KMS-11 (cell line): Measurements from ENCODE around the gene TFR2.

ENCODE experiments used
- H2AFZ ChIP-seq: fragments of 200-600 bp; sonication (generic); 2 replicates; pipeline ENCODE4 v1.6.1; 2016; ENCODE audit warnings: antibody characterized with exemption, mixed run types, low read depth
- H3K27ac ChIP-seq: fragments of 200-600 bp; sonication (generic); 2 replicates; pipeline ENCODE4 v1.6.1; 2016; ENCODE audit warnings: mild to moderate bottlenecking, mixed run types
- H3K27me3 ChIP-seq: fragments of 200-600 bp; sonication (generic); 2 replicates; pipeline ENCODE4 v1.6.1; 2017; ENCODE audit warnings: mild to moderate bottlenecking, low read depth, mixed run types, moderate library complexity; ENCODE audit not compliant: insufficient read depth
- H3K36me3 ChIP-seq: fragments of 200-600 bp; sonication (generic); 2 replicates; pipeline ENCODE4 v1.6.1; 2017; ENCODE audit warnings: mild to moderate bottlenecking, mixed run types; ENCODE audit not compliant: insufficient read depth
- H3K4me1 ChIP-seq: fragments of 200-600 bp; sonication (generic); 2 replicates; pipeline ENCODE4 v1.6.1; 2016; ENCODE audit warnings: mild to moderate bottlenecking, low read depth, mixed run types; ENCODE audit not compliant: poor library complexity, severe bottlenecking
- H3K4me2 ChIP-seq: fragments of 200-600 bp; sonication (generic); 2 replicates; pipeline ENCODE4 v1.7.0; 2016; ENCODE audit warnings: mild to moderate bottlenecking, mixed run types
- H3K4me3 ChIP-seq: fragments of 200-600 bp; sonication (generic); IDR thresholded peaks from 2 replicates; pipeline ENCODE4 v1.6.1; 2017; ENCODE audit warnings: low read depth, low read length, mixed read lengths; ENCODE audit not compliant: insufficient read depth
- H3K79me2 ChIP-seq: fragments of 200-600 bp; sonication (generic); 2 replicates; pipeline ENCODE4 v1.6.1; 2016; ENCODE audit warnings: low read depth, mixed run types; ENCODE audit not compliant: insufficient read depth
- H3K9ac ChIP-seq: fragments of 200-600 bp; sonication (generic); 2 replicates; pipeline ENCODE4 v1.6.1; 2016; ENCODE audit warnings: mild to moderate bottlenecking, mixed run types
- H4K20me1 ChIP-seq: fragments of 200-600 bp; sonication (generic); 2 replicates; pipeline ENCODE4 v1.6.1; 2016; ENCODE audit warnings: mild to moderate bottlenecking, mixed run types; ENCODE audit not compliant: insufficient read depth
- TF ChIP-seq, protein P1 (sequence below): fragments of 200-600 bp; sonication (generic); conservative IDR thresholded peaks from 2 replicates; pipeline ENCODE4 v1.6.1; 2017; ENCODE audit warnings: low read depth, mild to moderate bottlenecking, antibody characterized with exemption, low read length, moderate library complexity, mixed read lengths

Gene TFR2

DNA sequence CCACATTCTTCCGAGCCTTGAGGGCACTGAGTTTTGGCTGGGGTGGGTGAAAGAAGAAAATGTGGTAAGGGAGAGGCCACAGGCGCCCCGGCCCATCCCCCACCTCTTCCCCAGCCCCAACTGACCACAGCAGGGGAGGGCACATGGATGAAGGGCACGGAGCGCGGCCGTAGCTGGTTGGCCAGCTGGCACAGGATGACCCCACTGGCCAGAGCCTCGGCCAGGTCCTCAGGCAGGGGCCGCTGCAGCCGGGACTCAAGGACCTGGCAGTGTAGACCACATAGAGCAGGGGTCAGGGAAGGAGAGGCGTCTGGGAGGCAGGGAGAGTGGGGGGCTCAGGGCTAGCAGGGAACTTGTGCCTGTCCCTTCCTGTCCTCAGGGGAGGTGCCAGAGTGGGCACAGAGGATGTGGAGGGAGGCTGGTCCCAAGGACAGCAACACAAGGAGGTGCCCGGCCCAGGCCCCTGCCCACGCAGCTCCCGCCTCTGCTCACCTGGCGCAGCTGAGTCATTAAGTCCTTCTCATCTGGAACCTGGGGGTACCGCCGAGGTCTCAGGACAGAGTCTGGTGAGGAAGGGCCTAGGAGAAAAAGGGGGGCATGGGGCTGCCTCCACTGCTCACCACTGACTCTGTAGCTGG, 65.5 kb downstream of the TFR2 start:
- TF ChIP-seq, protein P1, sequence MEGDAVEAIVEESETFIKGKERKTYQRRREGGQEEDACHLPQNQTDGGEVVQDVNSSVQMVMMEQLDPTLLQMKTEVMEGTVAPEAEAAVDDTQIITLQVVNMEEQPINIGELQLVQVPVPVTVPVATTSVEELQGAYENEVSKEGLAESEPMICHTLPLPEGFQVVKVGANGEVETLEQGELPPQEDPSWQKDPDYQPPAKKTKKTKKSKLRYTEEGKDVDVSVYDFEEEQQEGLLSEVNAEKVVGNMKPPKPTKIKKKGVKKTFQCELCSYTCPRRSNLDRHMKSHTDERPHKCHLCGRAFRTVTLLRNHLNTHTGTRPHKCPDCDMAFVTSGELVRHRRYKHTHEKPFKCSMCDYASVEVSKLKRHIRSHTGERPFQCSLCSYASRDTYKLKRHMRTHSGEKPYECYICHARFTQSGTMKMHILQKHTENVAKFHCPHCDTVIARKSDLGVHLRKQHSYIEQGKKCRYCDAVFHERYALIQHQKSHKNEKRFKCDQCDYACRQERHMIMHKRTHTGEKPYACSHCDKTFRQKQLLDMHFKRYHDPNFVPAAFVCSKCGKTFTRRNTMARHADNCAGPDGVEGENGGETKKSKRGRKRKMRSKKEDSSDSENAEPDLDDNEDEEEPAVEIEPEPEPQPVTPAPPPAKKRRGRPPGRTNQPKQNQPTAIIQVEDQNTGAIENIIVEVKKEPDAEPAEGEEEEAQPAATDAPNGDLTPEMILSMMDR = no peak
- Histone ChIP-seq H3K36me3 (no peaks in the 10 kb centered on the region), H4K20me1 (no peaks in the 10 kb centered on the region), H2AFZ (no peak overlapping the region), H3K9ac (no peak overlapping the region), H3K27me3 (no peaks in the 10 kb centered on the region), H3K27ac (no peak overlapping the region), H3K4me3 (no peak overlapping the region), H3K4me1 (no peaks in the 10 kb centered on the region), H3K79me2 (no peaks in the 10 kb centered on the region), H3K4me2 (no peak overlapping the region)

DNA sequence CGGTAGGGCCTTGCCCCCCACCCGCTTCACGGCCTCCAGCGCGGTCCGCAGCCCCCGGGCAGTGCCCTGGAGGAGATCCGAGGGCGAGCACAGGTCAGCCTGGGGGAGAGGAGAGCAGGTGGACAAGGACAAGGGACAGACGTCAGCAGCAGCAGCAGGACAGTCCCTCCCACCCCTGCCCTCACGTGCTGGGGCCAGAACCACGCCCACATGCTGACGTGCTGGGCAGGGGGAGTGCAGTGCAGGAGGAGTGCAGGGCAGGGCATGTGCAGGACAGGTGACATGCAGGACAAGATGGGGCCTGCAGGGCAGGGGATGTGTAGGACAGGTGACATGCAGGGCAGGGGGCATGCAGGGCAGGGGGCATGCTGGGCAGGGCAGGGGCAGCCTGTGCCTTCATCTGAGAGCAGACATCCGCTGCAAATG, 66.1 kb downstream of the TFR2 start:
- no peak overlapping the region for H3K9ac ChIP-seq
- no peak overlapping the region for H3K4me3 ChIP-seq
- H4K20me1 ChIP-seq = no peaks in the 10 kb centered on the region
- no peaks in the 10 kb centered on the region for H3K79me2 ChIP-seq
- H3K36me3 ChIP-seq = no peaks in the 10 kb centered on the region
- no peak overlapping the region for H2AFZ ChIP-seq
- TF ChIP-seq, protein P1 = no peak
- no peaks in the 10 kb centered on the region for H3K27me3 ChIP-seq
- H3K27ac ChIP-seq = no peak overlapping the region
- H3K4me1 ChIP-seq = no peaks in the 10 kb centered on the region
- H3K4me2 ChIP-seq = no peak overlapping the region

DNA sequence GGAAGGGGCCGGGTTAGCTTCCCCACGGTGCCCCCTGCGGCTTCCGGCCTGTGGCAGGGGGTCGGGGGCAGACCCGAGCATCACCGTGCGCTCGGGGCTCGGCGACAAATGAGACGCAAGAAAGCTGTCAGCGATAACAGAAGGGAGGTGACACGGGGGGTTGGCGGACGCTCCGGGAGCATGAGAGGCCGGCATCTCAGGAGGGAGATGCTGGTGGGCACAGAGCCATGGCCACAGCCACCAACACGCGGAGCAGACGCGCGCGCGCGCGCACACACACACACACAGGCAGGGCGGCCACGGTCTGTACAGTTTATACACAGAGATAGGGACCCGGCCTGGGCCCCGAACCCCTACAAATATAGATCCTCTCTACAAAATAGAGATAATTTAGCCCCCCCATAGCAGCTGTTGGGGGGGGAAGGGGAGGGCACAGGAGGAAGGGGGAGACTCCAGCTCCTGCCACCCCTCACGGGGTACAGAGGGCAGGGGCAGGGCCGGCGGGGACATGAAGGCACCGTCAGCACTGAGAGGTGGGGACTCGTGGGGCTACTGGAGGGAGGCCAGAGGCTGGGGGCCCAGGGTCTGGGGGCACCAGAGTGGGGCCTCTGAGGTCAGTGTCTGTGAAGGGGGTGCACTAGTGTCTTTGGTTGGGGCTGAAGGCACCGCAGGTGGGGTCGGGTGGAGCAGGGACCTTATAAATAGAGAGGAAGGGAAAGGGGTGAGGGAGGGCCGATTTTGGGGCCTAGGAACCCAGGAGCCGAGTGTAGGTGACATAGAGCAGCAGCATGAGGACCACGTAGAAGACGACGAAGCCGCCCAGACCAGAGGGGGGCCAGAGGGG, 66.8 kb downstream of the TFR2 start:
- Histone ChIP-seq H3K36me3 (no peaks in the 10 kb centered on the region), H3K4me1 (no peaks in the 10 kb centered on the region), H3K4me2 (no peak overlapping the region), H3K9ac (no peak overlapping the region), H2AFZ (no peak overlapping the region), H4K20me1 (no peaks in the 10 kb centered on the region), H3K27ac (no peak overlapping the region), H3K4me3 (no peak overlapping the region), H3K27me3 (no peaks in the 10 kb centered on the region), H3K79me2 (no peaks in the 10 kb centered on the region)
- TF ChIP-seq, protein P1 = no peak

DNA sequence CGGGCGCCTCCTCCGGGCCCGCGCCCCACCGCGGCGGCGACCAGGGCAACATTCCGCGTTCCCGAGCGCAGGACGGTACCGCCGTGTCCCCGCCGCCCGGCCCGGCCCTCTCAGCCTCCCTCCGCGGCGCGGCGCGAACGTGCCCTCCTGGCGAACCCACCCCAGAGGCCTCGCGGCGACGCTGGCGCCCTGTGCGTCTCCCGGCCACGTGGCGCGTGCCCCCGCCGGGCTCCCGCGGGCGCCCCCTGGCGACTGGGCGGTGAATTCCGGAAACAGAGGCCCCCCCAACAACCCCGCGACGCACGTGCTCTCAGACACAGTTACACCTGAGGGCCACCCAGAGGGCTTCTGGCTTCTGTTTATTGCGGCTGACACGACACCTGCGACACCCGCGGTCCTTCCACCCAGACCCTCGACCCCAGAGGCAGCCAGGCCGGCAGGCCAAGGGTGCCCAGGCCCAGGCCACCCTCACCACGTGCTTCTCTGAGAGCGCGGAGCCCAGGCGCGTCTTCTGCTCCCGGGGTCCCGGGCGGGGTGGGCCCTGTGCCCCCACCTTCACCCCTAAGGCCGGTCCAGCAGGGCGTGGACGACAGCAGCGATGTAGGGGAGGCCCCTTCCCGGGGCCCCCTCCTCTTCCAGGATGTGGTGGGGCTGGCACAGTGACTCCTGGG, 67.5 kb downstream of the TFR2 start, which contains the start of gene SAP25:
Gene SAP25 (minus strand): TSS at position 210 of the 671 bp plus-strand sequence. CDS start 158 bp downstream, at position 52.
- Histone ChIP-seq H3K4me2 (no peak within 1 kb of the TSS), H3K9ac (no peak within 1 kb of the TSS), H3K27ac (no peak within 1 kb of the TSS), H2AFZ (no peak within 1 kb of the TSS), H4K20me1 (no peaks in the 10 kb centered on the region), H3K4me3 (no peak within 1 kb of the TSS), H3K4me1 (no peaks in the 10 kb centered on the region), H3K79me2 (no peaks in the 10 kb centered on the region), H3K27me3 (no peaks in the 10 kb centered on the region), H3K36me3 (no peaks in the 10 kb centered on the region)
- TF ChIP-seq, protein P1 = no peak
